Loucy (cell line): Measurements from ENCODE around the gene SLC4A11.

Experiments
- EZH2phosphoT487 ChIP-seq: fragments of 200-600 bp; IDR thresholded peaks from 2 replicates; pipeline ENCODE4 v1.6.1; 2018; ENCODE audit warnings: antibody characterized with exemption, mild to moderate bottlenecking, moderate library complexity, borderline replicate concordance
- TF ChIP-seq, protein P1 (sequence below): fragments of 200-600 bp; sonication (generic); conservative IDR thresholded peaks from 2 replicates; pipeline ENCODE4 v1.5.1; 2014; ENCODE audit warnings: mild to moderate bottlenecking, antibody characterized with exemption, low read length

DNA sequence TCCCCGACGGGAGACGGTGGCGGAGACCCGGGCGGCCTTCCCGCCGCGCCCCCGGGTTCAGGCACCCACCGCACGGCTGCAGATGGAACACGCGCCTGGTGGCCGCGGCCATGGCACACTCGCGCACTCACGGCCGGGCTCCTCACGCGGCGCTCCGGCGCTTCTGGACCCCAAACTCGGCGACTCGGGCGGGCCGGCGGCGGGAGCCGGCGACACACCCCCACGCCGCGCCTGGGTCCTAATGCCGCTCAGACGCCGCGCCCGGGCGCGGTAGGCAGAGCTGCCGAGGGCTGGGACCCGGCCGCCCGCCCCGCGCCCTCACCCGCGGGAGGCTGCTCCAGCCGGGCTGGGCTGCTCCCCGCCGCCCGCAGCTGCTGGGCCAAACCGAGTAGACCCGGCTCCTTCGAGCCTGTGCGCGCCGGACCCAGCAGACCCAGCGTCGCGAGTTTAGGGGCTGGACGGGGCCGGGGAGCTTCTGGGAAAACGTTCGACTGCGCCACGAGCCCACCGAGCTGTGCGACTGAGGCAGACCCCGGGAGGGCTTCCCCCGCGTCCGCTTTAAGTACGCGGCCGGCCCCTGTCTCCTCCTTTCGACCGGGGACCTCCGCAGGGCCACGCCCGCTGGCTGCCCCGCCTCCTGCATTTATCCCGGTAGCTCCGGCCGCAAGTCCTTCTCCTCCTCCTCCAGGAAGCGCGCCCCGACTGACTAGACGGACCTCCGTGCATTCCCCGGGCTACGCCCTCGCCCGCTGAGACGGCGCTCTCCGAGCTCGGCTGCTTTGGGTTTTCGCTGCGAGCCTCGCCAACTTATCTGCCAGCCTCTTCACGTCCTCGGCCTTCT is at the start of gene SLC4A11:
- TF ChIP-seq, protein P1, sequence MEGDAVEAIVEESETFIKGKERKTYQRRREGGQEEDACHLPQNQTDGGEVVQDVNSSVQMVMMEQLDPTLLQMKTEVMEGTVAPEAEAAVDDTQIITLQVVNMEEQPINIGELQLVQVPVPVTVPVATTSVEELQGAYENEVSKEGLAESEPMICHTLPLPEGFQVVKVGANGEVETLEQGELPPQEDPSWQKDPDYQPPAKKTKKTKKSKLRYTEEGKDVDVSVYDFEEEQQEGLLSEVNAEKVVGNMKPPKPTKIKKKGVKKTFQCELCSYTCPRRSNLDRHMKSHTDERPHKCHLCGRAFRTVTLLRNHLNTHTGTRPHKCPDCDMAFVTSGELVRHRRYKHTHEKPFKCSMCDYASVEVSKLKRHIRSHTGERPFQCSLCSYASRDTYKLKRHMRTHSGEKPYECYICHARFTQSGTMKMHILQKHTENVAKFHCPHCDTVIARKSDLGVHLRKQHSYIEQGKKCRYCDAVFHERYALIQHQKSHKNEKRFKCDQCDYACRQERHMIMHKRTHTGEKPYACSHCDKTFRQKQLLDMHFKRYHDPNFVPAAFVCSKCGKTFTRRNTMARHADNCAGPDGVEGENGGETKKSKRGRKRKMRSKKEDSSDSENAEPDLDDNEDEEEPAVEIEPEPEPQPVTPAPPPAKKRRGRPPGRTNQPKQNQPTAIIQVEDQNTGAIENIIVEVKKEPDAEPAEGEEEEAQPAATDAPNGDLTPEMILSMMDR = no peak
- TF ChIP-seq EZH2phosphoT487 = no peak
